ENCODE data around the gene DPP7.
A peak's percentile ranks its signal among the peaks of the same experiment; 100 is the strongest.
"Not testable (repeated sequence)": the region's sequence is repeated elsewhere in the genome, so short reads cannot be mapped to it uniquely, and the experiment has no call there.

The DPP7 gene

GRCh38 chr9:137148242-137148641 lies 33.7 kb upstream of the DPP7 start:
- DNase-seq (ENCODE audit: low spot score), result no peak

GRCh38 chr9:137147793-137148160 lies 33.2 kb upstream of the DPP7 start:
- DNase-seq (ENCODE audit: low spot score), result no peak

GRCh38 chr9:137147091-137147792 lies 32.7 kb upstream of the DPP7 start:
- DNase-seq (ENCODE audit: low spot score), result no peak

GRCh38 chr9:137146527-137146918 lies 32.0 kb upstream of the DPP7 start:
- no peak for DNase-seq (ENCODE audit: low spot score)

GRCh38 chr9:137145731-137146526 lies 31.4 kb upstream of the DPP7 start:
- DNase-seq (ENCODE audit: low spot score), result no peak

GRCh38 chr9:137143459-137143858 lies 28.9 kb upstream of the DPP7 start:
- no peak for DNase-seq (ENCODE audit: low spot score)

GRCh38 chr9:137141976-137142936 lies 27.7 kb upstream of the DPP7 start:
- no peak for DNase-seq (ENCODE audit: low spot score)

GRCh38 chr9:137141050-137141810 lies 26.7 kb upstream of the DPP7 start:
- DNase-seq (ENCODE audit: low spot score), result no peak

GRCh38 chr9:137140151-137141012 lies 25.8 kb upstream of the DPP7 start:
- no peak for DNase-seq (ENCODE audit: low spot score)

- no peak for DNase-seq (ENCODE audit: low spot score)
Measured at GRCh38 chr9:137139468-137140150, 25.1 kb upstream of the DPP7 start.

GRCh38 chr9:137138722-137139467 lies 24.4 kb upstream of the DPP7 start, which contains the start of gene GRIN1:
TSS of gene GRIN1 (plus strand) at chr9:137139154. CDS start at chr9:137139487, 333 bp downstream.
- DNase-seq (ENCODE audit: low spot score), result no peak

- peak; percentile 81 for DNase-seq (ENCODE audit: low spot score)
Measured at GRCh38 chr9:137138058-137138721, 23.7 kb upstream of the DPP7 start.

GRCh38 chr9:137136881-137137607 lies 22.5 kb upstream of the DPP7 start:
- DNase-seq (ENCODE audit: low spot score), result no peak

- no peak for DNase-seq (ENCODE audit: low spot score)
Measured at GRCh38 chr9:137136261-137136880, 21.8 kb upstream of the DPP7 start.

- DNase-seq (ENCODE audit: low spot score), result not testable (repeated sequence)
Measured at GRCh38 chr9:137135154-137135553, 20.6 kb upstream of the DPP7 start.

- no peak for DNase-seq (ENCODE audit: low spot score)
Measured at GRCh38 chr9:137134191-137134590, 19.7 kb upstream of the DPP7 start.

GRCh38 chr9:137130176-137130755 lies 15.7 kb upstream of the DPP7 start:
- DNase-seq (ENCODE audit: low spot score), result no peak

Data from SK-N-DZ (cell line).